ENCODE results near the gene PPP1R13B. TPM values are rescaled to one million over a fixed set of nuclear protein-coding genes. Genes with fewer than 3 reads are reported as not detected.

The PPP1R13B gene
- polyA plus RNA-seq, 1 donor (not counting 4 experiments of a cell fraction or from before 2014, with no cell fraction given) = 7.7 TPM

- H4K20me1 ChIP-seq (ENCODE audit: control insufficient read depth, extremely low read depth, insufficient read depth, low read length) = no peaks in the 10 kb centered on the region
- H3K79me2 ChIP-seq (ENCODE audit: control insufficient read depth, insufficient read depth, low read length) = peaks cover 24% of the 10 kb centered on the region
These were observed 16.7 kb downstream of the PPP1R13B start for GRCh38 chr14:103830511-103831270.

GRCh38 chr14:103828315-103828967 is 18.9 kb downstream of the PPP1R13B start:
- H3K27ac ChIP-seq (ENCODE audit: control insufficient read depth, insufficient read depth, low read length) = no peak overlapping the region
- no peak overlapping the region for H2AFZ ChIP-seq (ENCODE audit: control insufficient read depth, low read length)
- dilution Hi-C loops (cut with MboI; ENCODE audit: extremely low pct_ligation_motif_present, low sequenced_read_pairs) = no loop called here
- no peaks in the 10 kb centered on the region for H4K20me1 ChIP-seq (ENCODE audit: control insufficient read depth, extremely low read depth, insufficient read depth, low read length)
- no peaks in the 10 kb centered on the region for H3K9me1 ChIP-seq (ENCODE audit: control insufficient read depth, extremely low read depth, insufficient read depth, low read length)
- DNase-seq (ENCODE audit: low read depth, low spot score) = no peak
- no peaks in the 10 kb centered on the region for H3K36me3 ChIP-seq (ENCODE audit: control insufficient read depth in 2 of 2, extremely low read depth in 1 of 2, insufficient read depth in 2 of 2, low read length in 2 of 2)
- no peaks in the 10 kb centered on the region for H3K27me3 ChIP-seq (ENCODE audit: control insufficient read depth, extremely low read depth, insufficient read depth, low read length)
- H3K79me2 ChIP-seq (ENCODE audit: control insufficient read depth, insufficient read depth, low read length) = peaks cover 28% of the 10 kb centered on the region
- H3K4me3 ChIP-seq (ENCODE audit: control insufficient read depth in 2 of 3, extremely low read depth in 1 of 3, insufficient read depth in 2 of 3, low read depth in 1 of 3, low read length in 3 of 3) = no peak overlapping the region
- H3K9me3 ChIP-seq (ENCODE audit: control insufficient read depth, low read depth, low read length) = no peaks in the 10 kb centered on the region
- H3K9ac ChIP-seq (ENCODE audit: control insufficient read depth, extremely low read depth, insufficient read depth, low read length) = no peak overlapping the region
- no peaks in the 10 kb centered on the region for H3K4me1 ChIP-seq (ENCODE audit: control insufficient read depth, extremely low read depth, insufficient read depth, low read length)
- no peak overlapping the region for H3K4me2 ChIP-seq (ENCODE audit: control insufficient read depth, extremely low read depth, insufficient read depth, low read depth, low read length)
- TF ChIP-seq, protein P1, sequence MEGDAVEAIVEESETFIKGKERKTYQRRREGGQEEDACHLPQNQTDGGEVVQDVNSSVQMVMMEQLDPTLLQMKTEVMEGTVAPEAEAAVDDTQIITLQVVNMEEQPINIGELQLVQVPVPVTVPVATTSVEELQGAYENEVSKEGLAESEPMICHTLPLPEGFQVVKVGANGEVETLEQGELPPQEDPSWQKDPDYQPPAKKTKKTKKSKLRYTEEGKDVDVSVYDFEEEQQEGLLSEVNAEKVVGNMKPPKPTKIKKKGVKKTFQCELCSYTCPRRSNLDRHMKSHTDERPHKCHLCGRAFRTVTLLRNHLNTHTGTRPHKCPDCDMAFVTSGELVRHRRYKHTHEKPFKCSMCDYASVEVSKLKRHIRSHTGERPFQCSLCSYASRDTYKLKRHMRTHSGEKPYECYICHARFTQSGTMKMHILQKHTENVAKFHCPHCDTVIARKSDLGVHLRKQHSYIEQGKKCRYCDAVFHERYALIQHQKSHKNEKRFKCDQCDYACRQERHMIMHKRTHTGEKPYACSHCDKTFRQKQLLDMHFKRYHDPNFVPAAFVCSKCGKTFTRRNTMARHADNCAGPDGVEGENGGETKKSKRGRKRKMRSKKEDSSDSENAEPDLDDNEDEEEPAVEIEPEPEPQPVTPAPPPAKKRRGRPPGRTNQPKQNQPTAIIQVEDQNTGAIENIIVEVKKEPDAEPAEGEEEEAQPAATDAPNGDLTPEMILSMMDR (optimal IDR thresholded peaks at IDR 0.05 in 1 of 3, IDR thresholded peaks at IDR 0.05 in 1 of 3, conservative IDR thresholded peaks at IDR 0.05 in 1 of 3; ENCODE audit: extremely low read depth in 1 of 3, insufficient read depth in 2 of 3, low read length in 3 of 3) = no peak
- no peak for TF ChIP-seq EZH2 (IDR thresholded peaks at IDR 0.05; ENCODE audit: low read length)
- peak; percentile 9 for FAIRE-seq

More at GRCh38 chr14:103830511-103831270, 16.7 kb downstream of the PPP1R13B start:
- dilution Hi-C loops (cut with MboI; ENCODE audit: extremely low pct_ligation_motif_present, low sequenced_read_pairs) = no loop called here
- Histone ChIP-seq H2AFZ (ENCODE audit: control insufficient read depth, low read length) (no peak overlapping the region), H3K4me1 (ENCODE audit: control insufficient read depth, extremely low read depth, insufficient read depth, low read length) (no peaks in the 10 kb centered on the region), H3K36me3 (ENCODE audit: control insufficient read depth in 2 of 2, extremely low read depth in 1 of 2, insufficient read depth in 2 of 2, low read length in 2 of 2) (no peaks in the 10 kb centered on the region), H3K27me3 (ENCODE audit: control insufficient read depth, extremely low read depth, insufficient read depth, low read length) (no peaks in the 10 kb centered on the region), H3K4me2 (ENCODE audit: control insufficient read depth, extremely low read depth, insufficient read depth, low read depth, low read length) (no peak overlapping the region), H3K27ac (ENCODE audit: control insufficient read depth, insufficient read depth, low read length) (no peak overlapping the region), H3K9ac (ENCODE audit: control insufficient read depth, extremely low read depth, insufficient read depth, low read length) (no peak overlapping the region), H3K4me3 (ENCODE audit: control insufficient read depth in 2 of 3, extremely low read depth in 1 of 3, insufficient read depth in 2 of 3, low read depth in 1 of 3, low read length in 3 of 3) (no peak overlapping the region), H3K9me1 (ENCODE audit: control insufficient read depth, extremely low read depth, insufficient read depth, low read length) (no peaks in the 10 kb centered on the region), H3K9me3 (ENCODE audit: control insufficient read depth, low read depth, low read length) (no peaks in the 10 kb centered on the region)
- FAIRE-seq (no peak), DNase-seq (ENCODE audit: low read depth, low spot score) (no peak)
- no peak for TF ChIP-seq EZH2 (IDR thresholded peaks at IDR 0.05; ENCODE audit: low read length)
- TF ChIP-seq, protein P1 (optimal IDR thresholded peaks at IDR 0.05 in 1 of 3, IDR thresholded peaks at IDR 0.05 in 1 of 3, conservative IDR thresholded peaks at IDR 0.05 in 1 of 3; ENCODE audit: extremely low read depth in 1 of 3, insufficient read depth in 2 of 3, low read length in 3 of 3) = no peak
